Thyroid gland (tissue), 4 donors: ENCODE measurements around the gene PACSIN1. TPM values are rescaled to one million over a fixed set of nuclear protein-coding genes. Genes with fewer than 3 reads are reported as not detected.

Source experiments
- DNase-seq, 2 donors: peaks; one replicate each; pipeline ENCODE4 v3.0.0-alpha.2; 2019
- H3K27ac ChIP-seq, 3 donors: fragments of 200-600 bp; sonication (generic); 1 replicate in 2 of 3; 2 replicates in 1 of 3; pipeline ENCODE4 v1.5.1; 2016 to 2019; ENCODE audit warnings: mild to moderate bottlenecking in 1 of 3, moderate library complexity in 1 of 3
- H3K27me3 ChIP-seq: fragments of 200-600 bp; sonication (generic); one replicate; pipeline ENCODE4 v1.5.1; 2019
- H3K36me3 ChIP-seq, 2 donors: fragments of 200-600 bp; sonication (generic); one replicate each; pipeline ENCODE4 v1.5.1; 2016 to 2019
- H3K4me1 ChIP-seq, 2 donors: fragments of 200-600 bp; sonication (generic); one replicate each; pipeline ENCODE4 v1.5.1; 2017 to 2019
- H3K4me3 ChIP-seq, 3 donors: fragments of 200-600 bp; sonication (generic); replicated peaks in 1 of 3; 1 replicate in 2 of 3; 2 replicates in 1 of 3; pipeline ENCODE4 v1.5.1; 2016; ENCODE audit warnings: mild to moderate bottlenecking in 1 of 3
- H3K9me3 ChIP-seq: fragments of 200-600 bp; sonication (generic); one replicate; pipeline ENCODE4 v1.5.1; 2017
- POLR2A ChIP-seq, 2 donors: fragments of 450-650 bp; IDR thresholded peaks; one replicate each; pipeline ENCODE4 v1.6.1; 2017; ENCODE audit warnings: antibody characterized with exemption in 2 of 2, mild to moderate bottlenecking in 2 of 2, moderate library complexity in 1 of 2
- WGBS, 2 donors: methylation state at CpG; one replicate each; pipeline ENCODE4 v1.1.5; 2017; 5-methylcytosine and 5-hydroxymethylcytosine counted together
- intact Hi-C: fragments of 100-400 bp; cut with DNase I; formaldehyde crosslinking; loops from one replicate; pipeline ENCODE4 v1.15.1; 2023
- total RNA-seq, 4 donors: library from RNA; depleted of rRNA; stranded (reverse); fragments of >200 nt; gene quantifications; one replicate each; pipeline ENCODE4 v1.2.3, GENCODE V29; 2016
- TF ChIP-seq, protein P1 (sequence below), 6 experiments: fragments of 200-600 bp in 3 of 6; fragments of 450-650 bp in 3 of 6; sonication (generic) in 3 of 6; IDR thresholded peaks; one replicate each; pipeline ENCODE4 v1.5.1; 2016 to 2019; ENCODE audit warnings: antibody characterized with exemption in 6 of 6, mild to moderate bottlenecking in 2 of 6, inconsistent platforms in 1 of 6, moderate library complexity in 1 of 6

Gene PACSIN1
- total RNA-seq, 4 donors from 2014 or later = 0.11 TPM; not detected in 3

DNA sequence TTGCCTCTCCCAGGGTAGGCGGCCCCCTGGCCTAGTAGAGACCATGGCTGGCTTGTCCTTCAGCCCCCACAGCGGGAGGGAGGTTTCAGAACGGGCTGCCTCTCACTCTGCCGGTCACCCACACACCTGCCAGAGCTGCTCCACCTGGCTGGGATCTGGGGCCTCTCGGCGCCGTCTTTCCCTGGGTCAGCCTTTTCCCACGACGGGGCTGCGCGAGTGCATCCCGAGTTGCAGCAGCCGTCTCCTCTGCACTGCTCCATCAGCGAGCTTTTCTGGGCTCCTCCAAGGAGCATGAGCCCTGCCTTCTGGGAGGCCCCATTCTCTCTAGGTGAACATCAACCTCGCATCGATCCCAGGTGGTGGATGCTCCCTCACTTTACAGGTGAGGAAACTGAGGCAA lies 106.1 kb downstream of the PACSIN1 start:
- WGBS, 2 donors = 54 to 56% methylated on average over 15 to 16 of the region's 16 CpGs
- Histone ChIP-seq H3K9me3 (no peaks in the 10 kb centered on the region), H3K36me3 (no peaks in the 10 kb centered on the region), H3K4me3 (no peak overlapping the region), H3K27me3 (no peaks in the 10 kb centered on the region), H3K27ac (no peak overlapping the region), H3K4me1 (no peaks in the 10 kb centered on the region)
- intact Hi-C loops = no loop called here
- no peak for DNase-seq
- no peak for TF ChIP-seq POLR2A (IDR thresholded peaks at IDR 0.05)
- TF ChIP-seq, protein P1, sequence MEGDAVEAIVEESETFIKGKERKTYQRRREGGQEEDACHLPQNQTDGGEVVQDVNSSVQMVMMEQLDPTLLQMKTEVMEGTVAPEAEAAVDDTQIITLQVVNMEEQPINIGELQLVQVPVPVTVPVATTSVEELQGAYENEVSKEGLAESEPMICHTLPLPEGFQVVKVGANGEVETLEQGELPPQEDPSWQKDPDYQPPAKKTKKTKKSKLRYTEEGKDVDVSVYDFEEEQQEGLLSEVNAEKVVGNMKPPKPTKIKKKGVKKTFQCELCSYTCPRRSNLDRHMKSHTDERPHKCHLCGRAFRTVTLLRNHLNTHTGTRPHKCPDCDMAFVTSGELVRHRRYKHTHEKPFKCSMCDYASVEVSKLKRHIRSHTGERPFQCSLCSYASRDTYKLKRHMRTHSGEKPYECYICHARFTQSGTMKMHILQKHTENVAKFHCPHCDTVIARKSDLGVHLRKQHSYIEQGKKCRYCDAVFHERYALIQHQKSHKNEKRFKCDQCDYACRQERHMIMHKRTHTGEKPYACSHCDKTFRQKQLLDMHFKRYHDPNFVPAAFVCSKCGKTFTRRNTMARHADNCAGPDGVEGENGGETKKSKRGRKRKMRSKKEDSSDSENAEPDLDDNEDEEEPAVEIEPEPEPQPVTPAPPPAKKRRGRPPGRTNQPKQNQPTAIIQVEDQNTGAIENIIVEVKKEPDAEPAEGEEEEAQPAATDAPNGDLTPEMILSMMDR (IDR thresholded peaks at IDR 0.05) = no peak

DNA sequence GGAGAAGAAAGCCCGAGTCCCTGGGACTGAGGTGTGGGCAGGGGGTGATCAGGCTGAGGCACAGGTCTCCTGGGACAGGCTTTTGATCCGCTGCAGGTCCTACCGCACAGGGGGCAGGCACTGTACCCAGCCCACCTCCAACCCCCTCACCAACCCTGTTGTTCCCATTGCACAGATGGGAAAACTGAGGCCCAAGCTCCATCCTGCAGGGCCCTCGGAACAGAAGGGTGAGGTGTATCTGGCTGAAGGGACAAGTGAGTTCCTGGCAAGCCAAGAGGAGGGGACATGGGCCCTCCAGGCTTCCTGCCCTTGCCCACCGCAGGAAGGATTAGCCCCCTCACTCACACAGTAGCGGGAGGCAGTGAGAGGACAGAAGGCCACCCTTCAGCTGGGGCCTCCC lies 106.7 kb downstream of the PACSIN1 start:
- no peak overlapping the region for H3K4me3 ChIP-seq
- intact Hi-C loops = no loop called here
- H3K27ac ChIP-seq = no peak overlapping the region
- H3K9me3 ChIP-seq = no peaks in the 10 kb centered on the region
- DNase-seq = no peak
- no peaks in the 10 kb centered on the region for H3K36me3 ChIP-seq
- no peaks in the 10 kb centered on the region for H3K4me1 ChIP-seq
- H3K27me3 ChIP-seq = no peaks in the 10 kb centered on the region
- TF ChIP-seq, protein P1 (IDR thresholded peaks at IDR 0.05) = no peak
- TF ChIP-seq POLR2A (IDR thresholded peaks at IDR 0.05) = no peak
- 77 to 93% methylated on average over 6 of the region's 6 CpGs for WGBS, 2 donors

DNA sequence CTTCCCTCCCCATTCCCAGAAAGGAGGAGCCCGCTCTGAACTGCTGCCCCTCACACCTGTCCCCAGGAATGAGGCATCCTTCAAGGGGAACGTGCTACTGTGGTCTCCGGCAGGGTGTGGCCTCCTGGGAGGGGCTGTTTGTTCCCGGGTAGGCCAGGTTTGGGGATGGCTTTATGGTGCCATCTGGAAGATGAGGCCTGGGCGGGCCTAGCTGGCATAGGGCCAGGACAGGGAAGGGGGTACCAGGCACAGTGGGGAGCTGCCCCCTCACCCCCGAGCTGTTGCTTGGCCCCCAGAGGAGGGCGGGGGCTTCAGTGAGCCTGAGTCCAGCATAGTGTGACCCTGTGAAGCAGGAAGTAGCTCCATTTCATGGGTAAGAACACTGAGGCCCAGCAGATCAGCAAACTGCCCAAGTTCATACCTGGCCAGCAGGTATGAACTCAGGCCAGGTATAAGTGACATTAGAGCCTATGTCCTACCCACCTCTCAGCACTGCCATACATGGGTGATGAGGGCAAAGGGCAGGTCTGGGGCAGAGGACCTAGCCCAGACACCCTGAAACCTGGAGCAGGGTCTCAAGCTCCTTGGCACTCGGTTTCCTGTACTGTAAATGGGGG lies 107.8 kb downstream of the PACSIN1 start:
- Histone ChIP-seq H3K4me1 (no peaks in the 10 kb centered on the region), H3K36me3 (no peaks in the 10 kb centered on the region), H3K27ac (no peak overlapping the region), H3K4me3 (no peak overlapping the region), H3K9me3 (no peaks in the 10 kb centered on the region), H3K27me3 (no peaks in the 10 kb centered on the region)
- TF ChIP-seq, protein P1 (IDR thresholded peaks at IDR 0.05) = no peak
- no peak for TF ChIP-seq POLR2A (IDR thresholded peaks at IDR 0.05)
- intact Hi-C loops = no loop called here
- no peak for DNase-seq
- 67 to 85% methylated on average over 5 to 6 of the region's 8 CpGs for WGBS, 2 donors

DNA sequence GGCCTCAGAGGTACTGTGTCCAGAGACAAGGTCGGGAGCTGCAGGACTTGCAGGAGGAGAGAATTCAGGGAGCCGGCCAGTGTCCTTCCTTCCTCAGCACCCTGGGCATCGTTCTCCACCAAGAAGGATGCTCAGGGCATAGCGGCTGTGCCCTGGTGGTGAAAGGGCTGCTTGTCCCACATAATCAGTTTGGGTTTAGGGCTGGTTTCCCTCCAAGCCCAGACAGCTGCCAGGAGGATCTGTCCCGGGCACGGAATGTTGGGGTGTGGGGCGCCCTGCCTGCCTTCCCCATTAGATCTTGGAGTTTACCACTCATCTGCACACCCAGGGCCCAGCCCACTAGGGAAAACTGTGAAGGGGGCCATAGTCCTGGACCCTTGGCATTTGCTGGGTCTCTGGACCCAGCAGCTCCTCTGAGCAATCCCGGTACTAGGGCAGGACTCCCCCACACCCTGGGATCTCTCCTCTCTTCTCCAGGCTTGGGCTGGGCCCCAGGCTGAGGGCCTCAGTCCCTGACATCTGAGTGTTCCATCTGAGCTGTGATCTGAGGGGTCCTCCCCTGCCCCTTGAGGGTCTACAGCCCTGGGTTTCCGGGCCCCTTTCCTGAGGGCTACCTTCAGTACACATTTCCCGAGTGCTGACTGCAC lies 108.9 kb downstream of the PACSIN1 start:
- no peaks in the 10 kb centered on the region for H3K27me3 ChIP-seq
- intact Hi-C loops = no loop called here
- no peak for DNase-seq
- H3K27ac ChIP-seq = no peak overlapping the region
- WGBS, 2 donors = 58 to 78% methylated on average over 7 to 10 of the region's 10 CpGs
- no peaks in the 10 kb centered on the region for H3K9me3 ChIP-seq
- H3K4me1 ChIP-seq = no peaks in the 10 kb centered on the region
- TF ChIP-seq POLR2A (IDR thresholded peaks at IDR 0.05) = no peak
- TF ChIP-seq, protein P1 (IDR thresholded peaks at IDR 0.05) = no peak
- H3K4me3 ChIP-seq = no peak overlapping the region
- H3K36me3 ChIP-seq = no peaks in the 10 kb centered on the region

DNA sequence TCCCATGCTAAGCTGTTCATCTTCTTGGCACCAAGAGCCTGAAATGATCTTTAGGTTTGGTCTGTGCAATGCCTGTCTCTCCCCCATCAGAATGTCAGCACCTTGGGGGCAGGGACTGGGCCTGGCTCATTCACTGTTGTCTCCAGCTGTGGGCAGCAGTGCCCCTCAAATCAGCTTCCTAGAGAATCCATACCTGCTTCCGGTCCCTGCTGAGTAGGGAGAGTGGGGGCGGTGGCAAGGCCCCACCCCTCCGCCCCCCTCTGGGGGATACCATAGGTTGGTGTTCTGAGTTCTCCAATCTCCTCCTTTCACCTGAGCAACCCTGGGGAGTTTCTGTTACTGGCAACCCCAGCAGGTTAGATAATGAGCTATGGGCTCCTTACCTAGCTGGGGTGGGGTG lies 109.5 kb downstream of the PACSIN1 start:
- TF ChIP-seq, protein P1 (IDR thresholded peaks at IDR 0.05) = no peak
- no peak for TF ChIP-seq POLR2A (IDR thresholded peaks at IDR 0.05)
- Histone ChIP-seq H3K36me3 (no peaks in the 10 kb centered on the region), H3K27me3 (no peaks in the 10 kb centered on the region), H3K4me1 (no peaks in the 10 kb centered on the region), H3K9me3 (no peaks in the 10 kb centered on the region), H3K27ac (no peak overlapping the region), H3K4me3 (no peak overlapping the region)
- DNase-seq = no peak
- intact Hi-C loops = no loop called here
- WGBS, 2 donors = 66% methylated on average over 3 of the region's 3 CpGs; no CpG with 5 or more reads in 1 of the 2 donors
